Neural crest cell (in vitro differentiated cells): ENCODE results near the gene FLAD1. TPM values are rescaled to one million over a fixed set of nuclear protein-coding genes. Genes with fewer than 3 reads are reported as not detected.

ENCODE experiments used
- DNase-seq: peaks from one replicate; pipeline ENCODE4 v3.0.0; 2021; ENCODE audit warnings: low read depth, mixed read lengths, low spot score
- H3K27ac Mint-ChIP-seq: one replicate; pipeline ENCODE4 v1.8.0; 2021; ENCODE audit warnings: mild to moderate bottlenecking, mixed read lengths; ENCODE audit not compliant: unreplicated experiment
- H3K27me3 Mint-ChIP-seq: 2 replicates; pipeline ENCODE4 v1.8.0; 2021; ENCODE audit warnings: low read depth, mild to moderate bottlenecking, mixed read lengths
- H3K36me3 Mint-ChIP-seq: 2 replicates; pipeline ENCODE4 v1.8.0; 2021; ENCODE audit warnings: low read depth, mild to moderate bottlenecking, mixed read lengths
- H3K4me1 Mint-ChIP-seq: 2 replicates; pipeline ENCODE4 v1.8.0; 2021; ENCODE audit warnings: mixed read lengths
- H3K4me3 Mint-ChIP-seq: one replicate; pipeline ENCODE4 v1.8.0; 2021; ENCODE audit warnings: mild to moderate bottlenecking, mixed read lengths
- H3K9me3 Mint-ChIP-seq: 2 replicates; pipeline ENCODE4 v1.8.0; 2021; ENCODE audit warnings: mixed read lengths
- total RNA-seq: library from RNA; stranded (reverse); gene quantifications from 2 replicates; pipeline ENCODE4 v1.2.1, GENCODE V29; 2021
- TF ChIP-seq, protein P1 (sequence below): fragments of 200-600 bp; sonication (generic); conservative IDR thresholded peaks from 2 replicates; pipeline ENCODE4 v1.5.0; 2021; ENCODE audit warnings: antibody characterized with exemption, mild to moderate bottlenecking

FLAD1 gene
- total RNA-seq, 1 donor from 2014 or later = 76.3 TPM

GRCh38 chr1:154987326-154987725, 4.2 kb downstream of the FLAD1 start:
- Mint-ChIP-seq H3K4me1 (peaks cover 14% of the 10 kb centered on the region), H3K4me3 (peak overlapping the region; percentile 38), H3K27ac (no peak overlapping the region), H3K27me3 (no peaks in the 10 kb centered on the region), H3K36me3 (peaks cover 9% of the 10 kb centered on the region), H3K9me3 (no peaks in the 10 kb centered on the region)
- TF ChIP-seq, protein P1, sequence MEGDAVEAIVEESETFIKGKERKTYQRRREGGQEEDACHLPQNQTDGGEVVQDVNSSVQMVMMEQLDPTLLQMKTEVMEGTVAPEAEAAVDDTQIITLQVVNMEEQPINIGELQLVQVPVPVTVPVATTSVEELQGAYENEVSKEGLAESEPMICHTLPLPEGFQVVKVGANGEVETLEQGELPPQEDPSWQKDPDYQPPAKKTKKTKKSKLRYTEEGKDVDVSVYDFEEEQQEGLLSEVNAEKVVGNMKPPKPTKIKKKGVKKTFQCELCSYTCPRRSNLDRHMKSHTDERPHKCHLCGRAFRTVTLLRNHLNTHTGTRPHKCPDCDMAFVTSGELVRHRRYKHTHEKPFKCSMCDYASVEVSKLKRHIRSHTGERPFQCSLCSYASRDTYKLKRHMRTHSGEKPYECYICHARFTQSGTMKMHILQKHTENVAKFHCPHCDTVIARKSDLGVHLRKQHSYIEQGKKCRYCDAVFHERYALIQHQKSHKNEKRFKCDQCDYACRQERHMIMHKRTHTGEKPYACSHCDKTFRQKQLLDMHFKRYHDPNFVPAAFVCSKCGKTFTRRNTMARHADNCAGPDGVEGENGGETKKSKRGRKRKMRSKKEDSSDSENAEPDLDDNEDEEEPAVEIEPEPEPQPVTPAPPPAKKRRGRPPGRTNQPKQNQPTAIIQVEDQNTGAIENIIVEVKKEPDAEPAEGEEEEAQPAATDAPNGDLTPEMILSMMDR = no peak
- DNase-seq = no peak

- no peaks in the 10 kb centered on the region for H3K27me3 Mint-ChIP-seq
- TF ChIP-seq, protein P1 = no peak
- no peak for DNase-seq
- H3K4me3 Mint-ChIP-seq = peak overlapping the region; percentile 64
- peaks cover 18% of the 10 kb centered on the region for H3K4me1 Mint-ChIP-seq
- peaks cover 7% of the 10 kb centered on the region for H3K36me3 Mint-ChIP-seq
- no peaks in the 10 kb centered on the region for H3K9me3 Mint-ChIP-seq
- H3K27ac Mint-ChIP-seq = no peak overlapping the region
Observed at GRCh38 chr1:154988058-154988954, 5.2 kb downstream of the FLAD1 start.

DNA sequence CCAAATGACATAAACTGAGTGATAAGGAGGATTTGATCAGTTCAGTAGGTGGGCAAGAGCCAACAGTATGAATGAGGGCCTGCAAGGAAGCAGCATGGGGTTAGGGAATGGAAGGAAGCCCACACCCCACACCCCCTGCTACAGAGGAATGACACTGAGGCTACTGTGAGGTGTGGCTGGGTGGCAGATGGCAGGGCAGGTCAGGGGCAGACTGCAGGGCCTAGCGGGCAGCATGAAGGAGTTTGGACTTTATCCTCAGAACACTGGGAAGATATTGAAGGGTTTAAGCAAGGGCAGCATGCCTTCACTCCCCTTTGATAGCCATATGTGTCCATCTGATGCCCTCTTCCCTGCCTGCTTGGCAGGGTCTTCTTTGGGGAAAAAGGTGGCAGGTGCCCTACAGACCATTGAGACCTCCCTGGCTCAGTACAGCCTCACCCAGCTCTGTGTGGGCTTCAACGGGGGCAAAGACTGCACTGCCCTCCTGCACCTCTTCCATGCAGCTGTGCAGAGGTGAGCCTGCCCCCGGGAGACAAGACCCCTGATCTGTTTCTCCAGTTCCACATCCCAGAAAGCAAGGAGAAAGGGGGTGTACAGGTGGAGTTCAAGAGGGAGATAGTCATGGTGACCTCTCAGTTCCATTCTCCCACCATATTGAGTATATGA, 6.2 kb downstream of the FLAD1 start:
- Mint-ChIP-seq H3K4me1 (peaks cover 13% of the 10 kb centered on the region), H3K9me3 (no peaks in the 10 kb centered on the region), H3K36me3 (peaks cover 7% of the 10 kb centered on the region), H3K27me3 (no peaks in the 10 kb centered on the region), H3K27ac (no peak overlapping the region), H3K4me3 (peak overlapping the region; percentile 64)
- DNase-seq = no peak
- TF ChIP-seq, protein P1 = no peak

GRCh38 chr1:154990276-154990675, 7.1 kb downstream of the FLAD1 start:
- Mint-ChIP-seq H3K4me3 (peak overlapping the region; percentile 31), H3K27me3 (no peaks in the 10 kb centered on the region), H3K9me3 (no peaks in the 10 kb centered on the region), H3K27ac (no peak overlapping the region), H3K36me3 (peaks cover 7% of the 10 kb centered on the region), H3K4me1 (peaks cover 9% of the 10 kb centered on the region)
- no peak for DNase-seq
- TF ChIP-seq, protein P1 = no peak

- no peaks in the 10 kb centered on the region for H3K9me3 Mint-ChIP-seq
- TF ChIP-seq, protein P1 = peak; percentile 21
- no peak overlapping the region for H3K27ac Mint-ChIP-seq
- peaks cover 9% of the 10 kb centered on the region for H3K4me1 Mint-ChIP-seq
- DNase-seq = no peak
- H3K36me3 Mint-ChIP-seq = peaks cover 7% of the 10 kb centered on the region
- H3K27me3 Mint-ChIP-seq = no peaks in the 10 kb centered on the region
- peak overlapping the region; percentile 67 for H3K4me3 Mint-ChIP-seq
Observed at GRCh38 chr1:154992721-154993571, 9.8 kb downstream of the FLAD1 start.
